OCI-LY7 (cell line): ENCODE measurements around the gene OPCML. TPM values are rescaled to one million over a fixed set of nuclear protein-coding genes. Genes with fewer than 3 reads are reported as not detected.

Experiments used
- BruUV-seq: library from RNA; stranded (reverse); fragments of 400-500 nt; replicated peaks from 2 replicates; lab custom pipeline; 2021; lab: Mats Ljungman, UMichigan
- CTCF ChIA-PET: fragments of 300-600 bp; sonication (Branson Sonifier 250); formaldehyde crosslinking; loops from one replicate; lab custom pipeline; 2022; ENCODE audit warnings: antibody characterized with exemption; ENCODE audit not compliant: unreplicated experiment; lab: Charles Lee
- POLR2A ChIA-PET: fragments of 300-600 bp; sonication (Branson Sonifier 250); formaldehyde crosslinking; loops from one replicate; lab custom pipeline; 2022; ENCODE audit warnings: antibody characterized with exemption; lab: Charles Lee
- DNase-seq: peaks from one replicate; pipeline ENCODE4 v3.0.0-alpha.2; 2015; ENCODE audit warnings: low spot score
- H2AFZ ChIP-seq: fragments of 200-600 bp; sonication (generic), shearing (Covaris generic); 2 replicates; pipeline ENCODE4 v1.6.1; 2014; ENCODE audit warnings: mild to moderate bottlenecking, antibody characterized with exemption, low read length, moderate library complexity
- H3K27ac ChIP-seq: fragments of 200-600 bp; sonication (generic); 2 replicates; pipeline ENCODE4 v1.5.1; 2014; ENCODE audit warnings: mixed run types, low read depth, mild to moderate bottlenecking, moderate library complexity, low read length, inconsistent platforms; ENCODE audit not compliant: poor library complexity, severe bottlenecking
- H3K36me3 ChIP-seq: fragments of 200-600 bp; sonication (generic); 2 replicates; pipeline ENCODE4 v1.6.1; 2014; ENCODE audit warnings: mild to moderate bottlenecking, antibody characterized with exemption, low read length, moderate library complexity, mixed read lengths; ENCODE audit not compliant: insufficient read depth
- H3K4me1 ChIP-seq: fragments of 200-600 bp; sonication (generic); 2 replicates; pipeline ENCODE4 v1.5.1; 2014; ENCODE audit warnings: mild to moderate bottlenecking, low read length; ENCODE audit not compliant: insufficient read depth, poor library complexity, severe bottlenecking
- H3K4me2 ChIP-seq: fragments of 200-600 bp; sonication (generic); 2 replicates; pipeline ENCODE4 v1.6.1; 2014; ENCODE audit warnings: mild to moderate bottlenecking, low read length
- H3K4me3 ChIP-seq: fragments of 200-600 bp; sonication (generic); 2 replicates; pipeline ENCODE4 v1.5.1; 2014; ENCODE audit warnings: mild to moderate bottlenecking, low read depth, low read length; ENCODE audit not compliant: poor library complexity, severe bottlenecking
- H3K79me2 ChIP-seq: fragments of 200-600 bp; sonication (generic); 2 replicates; pipeline ENCODE4 v1.6.1; 2016; ENCODE audit warnings: low read depth, mild to moderate bottlenecking, low read length, moderate library complexity, mixed read lengths; ENCODE audit not compliant: insufficient read depth
- H3K9me2 ChIP-seq: fragments of 200-600 bp; sonication (generic); 2 replicates; pipeline ENCODE4 v1.6.1; 2016; ENCODE audit warnings: mild to moderate bottlenecking, low read length, mixed read lengths; ENCODE audit not compliant: insufficient read depth
- H3K9me3 ChIP-seq: fragments of 200-600 bp; sonication (generic); 2 replicates; pipeline ENCODE4 v1.6.1; 2014; ENCODE audit warnings: mild to moderate bottlenecking, mixed run types, low read length, mixed read lengths
- H4K20me1 ChIP-seq: fragments of 200-600 bp; sonication (generic); 2 replicates; pipeline ENCODE4 v1.6.1; 2014; ENCODE audit warnings: mild to moderate bottlenecking, antibody characterized with exemption, low read length, moderate library complexity, mixed read lengths; ENCODE audit not compliant: insufficient read depth
- CTCF ChIP-seq: fragments of 200-600 bp; sonication (generic); conservative IDR thresholded peaks from 2 replicates; pipeline ENCODE4 v1.5.1; 2014; ENCODE audit warnings: mild to moderate bottlenecking, antibody characterized with exemption, low read length, moderate library complexity, mixed read lengths
- EZH2phosphoT487 ChIP-seq: fragments of 200-600 bp; sonication (generic); IDR thresholded peaks from 2 replicates; pipeline ENCODE4 v1.6.1; 2018; ENCODE audit warnings: low read depth, borderline replicate concordance, mild to moderate bottlenecking, mixed run types, antibody characterized with exemption, low read length, moderate library complexity, mixed read lengths
- intact Hi-C: fragments of 100-400 bp; cut with micrococcal nuclease; formaldehyde crosslinking; loops from one replicate; pipeline ENCODE4 v1.10.0; 2022; ENCODE audit not compliant: unreplicated experiment
- total RNA-seq, 2 experiments: library from RNA; depleted of rRNA in 1 of 2; stranded (reverse); fragments of >200 nt in 1 of 2; shearing (Covaris generic) in 1 of 2; gene quantifications; 2 replicates each; pipeline ENCODE4 v1.2.3, GENCODE V29; 2014 to 2022

The OPCML gene
- total RNA-seq, 2 experiments from 2014 or later: not detected

- no TSS peak for BruUV-seq
Observed at GRCh38 chr11:132862137-132862536, 670.2 kb downstream of the OPCML start.

GRCh38 chr11:132859306-132859705, 673.0 kb downstream of the OPCML start:
- ChIA-PET CTCF (no interaction called here), POLR2A (interaction anchor here (1.2 kb wide), 1 partner anchor 20 kb away, joined by 5 read pairs; no protein-coding TSS in a partner anchor)
- Histone ChIP-seq H3K4me2 (no peak overlapping the region), H3K9me3 (no peaks in the 10 kb centered on the region), H3K79me2 (no peaks in the 10 kb centered on the region), H2AFZ (no peak overlapping the region), H3K27ac (no peak overlapping the region), H3K4me3 (no peak overlapping the region), H3K4me1 (no peaks in the 10 kb centered on the region), H3K36me3 (no peaks in the 10 kb centered on the region), H3K9me2 (no peaks in the 10 kb centered on the region), H4K20me1 (no peaks in the 10 kb centered on the region)
- intact Hi-C loops: no loop called here
- no TSS peak for BruUV-seq
- DNase-seq: no peak
- TF ChIP-seq EZH2phosphoT487 (no peak), CTCF (no peak)

More at GRCh38 chr11:132862137-132862536, 670.2 kb downstream of the OPCML start:
- POLR2A ChIA-PET: interaction anchor here (0.7 to 1.0 kb wide), 2 partner anchors 179 to 324 kb away, joined by 4 to 5 read pairs; no protein-coding TSS in a partner anchor
- no peak for TF ChIP-seq EZH2phosphoT487
- TF ChIP-seq CTCF: no peak
- H4K20me1 ChIP-seq: no peaks in the 10 kb centered on the region
- H3K9me3 ChIP-seq: no peaks in the 10 kb centered on the region
- H3K4me1 ChIP-seq: no peaks in the 10 kb centered on the region
- CTCF ChIA-PET: no interaction called here
- no peak overlapping the region for H3K27ac ChIP-seq
- intact Hi-C loops: no loop called here
- no peaks in the 10 kb centered on the region for H3K9me2 ChIP-seq
- H3K4me2 ChIP-seq: no peak overlapping the region
- H2AFZ ChIP-seq: no peak overlapping the region
- no peaks in the 10 kb centered on the region for H3K79me2 ChIP-seq
- no peaks in the 10 kb centered on the region for H3K36me3 ChIP-seq
- no peak overlapping the region for H3K4me3 ChIP-seq
- no peak for DNase-seq

- Histone ChIP-seq H3K4me2 (no peak overlapping the region), H3K27ac (no peak overlapping the region), H3K79me2 (no peaks in the 10 kb centered on the region), H3K4me1 (no peaks in the 10 kb centered on the region), H4K20me1 (no peaks in the 10 kb centered on the region), H3K4me3 (no peak overlapping the region), H3K9me3 (no peaks in the 10 kb centered on the region), H3K36me3 (no peaks in the 10 kb centered on the region), H3K9me2 (no peaks in the 10 kb centered on the region), H2AFZ (no peak overlapping the region)
- ChIA-PET CTCF (no interaction called here), POLR2A (no interaction called here)
- TF ChIP-seq CTCF (no peak), EZH2phosphoT487 (no peak)
- intact Hi-C loops: no loop called here
- no TSS peak for BruUV-seq
- no peak for DNase-seq
Observed at GRCh38 chr11:132858223-132858622, 674.1 kb downstream of the OPCML start.
